ENCODE results near the gene C6orf89.
"Not testable (repeated sequence)": the region's sequence is repeated elsewhere in the genome, so short reads cannot be mapped to it uniquely, and the experiment has no call there.

The C6orf89 gene

DNA sequence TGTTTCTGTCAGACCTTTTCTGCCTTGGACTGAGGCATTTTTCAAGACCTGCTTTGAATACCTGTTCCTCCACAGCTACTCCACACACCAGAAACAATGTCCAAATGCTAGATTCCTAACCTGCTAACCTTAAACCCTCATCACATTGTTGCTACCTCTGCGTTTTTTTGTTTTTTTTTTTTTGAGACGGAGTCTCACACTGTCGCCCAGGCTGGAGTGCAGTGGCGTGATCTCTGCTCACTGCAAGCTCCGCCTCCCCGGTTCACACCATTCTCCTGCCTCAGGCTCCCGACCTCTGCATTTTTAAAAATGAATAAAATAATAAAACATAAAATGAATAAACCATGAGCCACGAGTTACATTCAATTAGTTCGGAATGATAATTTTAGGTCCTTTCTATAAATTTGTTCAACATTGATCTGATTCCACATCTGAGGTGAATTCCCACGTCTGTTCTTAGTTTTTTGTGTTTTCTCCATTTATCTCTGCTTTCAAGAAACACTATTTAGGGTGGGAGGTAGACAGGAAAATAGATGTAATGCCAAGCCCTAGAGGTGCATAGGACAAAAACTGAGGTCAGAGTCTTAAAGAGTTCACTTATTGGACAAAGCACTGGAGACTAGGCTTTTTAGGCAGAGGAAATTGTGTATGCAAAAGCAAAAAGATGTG, 1.3 kb downstream of the C6orf89 start:
- Histone ChIP-seq H3K4me3 (ENCODE audit: insufficient read depth, low read depth, low read length) (no peak overlapping the region), H3K36me3 (ENCODE audit: control insufficient read depth, insufficient read depth, low read length) (no peaks in the 10 kb centered on the region), H3K27ac (ENCODE audit: insufficient read depth, low read depth, low read length, poor library complexity, severe bottlenecking) (no peak overlapping the region), H3K27me3 (ENCODE audit: control insufficient read depth, insufficient read depth, low read length, poor library complexity, severe bottlenecking) (no peaks in the 10 kb centered on the region), H3K9me3 (ENCODE audit: control insufficient read depth, low read length) (no peaks in the 10 kb centered on the region), H3K4me1 (ENCODE audit: control insufficient read depth, insufficient read depth, low read length) (peaks cover 7% of the 10 kb centered on the region)
- 85 to 90% methylated on average over 7 to 9 of the region's 10 CpGs for WGBS, 2 experiments

DNA sequence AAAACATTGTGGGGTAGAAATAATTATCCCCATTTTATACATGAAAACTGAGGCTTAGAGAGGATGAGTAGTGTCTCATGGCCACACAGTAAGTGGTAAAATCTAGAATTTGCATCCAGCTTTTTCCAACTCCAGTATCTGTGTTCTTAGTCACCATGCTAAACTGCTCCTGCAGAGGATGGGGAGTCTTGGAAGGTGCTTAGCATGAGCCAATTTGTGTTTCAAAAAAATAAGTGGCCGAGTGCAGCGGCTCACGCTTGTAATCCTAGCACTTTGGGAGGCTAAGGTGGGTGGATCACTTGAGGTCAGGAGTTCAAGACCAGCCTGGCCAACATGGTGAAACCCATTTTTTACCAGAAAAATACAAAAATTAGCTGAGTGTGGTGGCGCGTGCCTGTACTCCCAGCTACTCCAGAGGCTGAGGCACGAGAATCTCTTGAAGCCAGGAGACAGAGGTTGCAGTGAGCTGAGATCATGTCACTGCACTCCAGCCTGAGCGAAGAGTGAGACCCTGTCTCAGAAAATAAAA, 2.4 kb downstream of the C6orf89 start:
- Histone ChIP-seq H3K27me3 (ENCODE audit: control insufficient read depth, insufficient read depth, low read length, poor library complexity, severe bottlenecking) (no peaks in the 10 kb centered on the region), H3K27ac (ENCODE audit: insufficient read depth, low read depth, low read length, poor library complexity, severe bottlenecking) (no peak overlapping the region), H3K9me3 (ENCODE audit: control insufficient read depth, low read length) (no peaks in the 10 kb centered on the region), H3K4me1 (ENCODE audit: control insufficient read depth, insufficient read depth, low read length) (peaks cover 7% of the 10 kb centered on the region), H3K4me3 (ENCODE audit: insufficient read depth, low read depth, low read length) (no peak overlapping the region), H3K36me3 (ENCODE audit: control insufficient read depth, insufficient read depth, low read length) (no peaks in the 10 kb centered on the region)
- 91 to 94% methylated on average over 7 of the region's 7 CpGs for WGBS, 2 experiments

DNA sequence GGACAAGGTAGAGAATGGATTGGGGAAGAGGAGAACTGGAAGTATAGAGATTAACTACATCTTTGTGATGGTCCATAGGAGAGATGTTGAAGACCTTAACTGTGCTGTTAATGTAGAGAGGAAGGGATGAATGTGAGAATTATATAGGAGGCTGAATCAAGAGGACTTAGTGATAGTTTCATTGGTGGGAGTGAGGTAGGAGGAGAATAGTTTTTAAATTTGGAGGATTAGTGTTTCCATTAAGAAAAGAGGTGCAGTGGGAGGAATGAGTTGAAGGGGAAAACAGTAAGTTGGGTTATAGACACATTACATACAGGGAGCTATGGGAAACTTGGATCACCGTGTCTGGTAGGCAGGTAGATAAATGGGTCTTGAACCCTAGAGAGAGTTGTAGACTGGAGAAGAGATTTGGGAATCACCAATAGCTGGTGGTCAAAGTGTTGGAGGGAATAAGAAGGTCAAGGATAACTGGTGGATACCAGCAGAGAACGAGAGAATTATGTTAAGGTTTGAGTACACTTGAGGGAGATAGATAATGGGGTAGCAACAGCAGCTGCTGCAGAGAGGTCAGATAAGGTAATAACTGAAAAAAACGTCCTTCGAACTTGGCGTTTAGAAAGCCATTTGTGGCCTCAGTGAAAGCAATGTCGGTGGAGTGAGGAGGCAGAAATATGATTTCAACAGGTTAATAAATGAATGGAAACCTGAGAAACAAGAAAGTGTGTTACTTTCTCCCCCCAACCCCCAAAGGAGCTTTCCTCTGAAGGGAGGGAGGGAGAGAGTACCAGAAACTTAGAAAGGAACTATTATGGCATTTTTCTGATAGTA, 3.1 kb downstream of the C6orf89 start:
- Histone ChIP-seq H3K4me1 (ENCODE audit: control insufficient read depth, insufficient read depth, low read length) (peaks cover 7% of the 10 kb centered on the region), H3K27me3 (ENCODE audit: control insufficient read depth, insufficient read depth, low read length, poor library complexity, severe bottlenecking) (no peaks in the 10 kb centered on the region), H3K36me3 (ENCODE audit: control insufficient read depth, insufficient read depth, low read length) (no peaks in the 10 kb centered on the region), H3K9me3 (ENCODE audit: control insufficient read depth, low read length) (no peaks in the 10 kb centered on the region), H3K27ac (ENCODE audit: insufficient read depth, low read depth, low read length, poor library complexity, severe bottlenecking) (no peak overlapping the region), H3K4me3 (ENCODE audit: insufficient read depth, low read depth, low read length) (no peak overlapping the region)
- WGBS, 2 experiments: 81 to 86% methylated on average over 6 of the region's 6 CpGs

DNA sequence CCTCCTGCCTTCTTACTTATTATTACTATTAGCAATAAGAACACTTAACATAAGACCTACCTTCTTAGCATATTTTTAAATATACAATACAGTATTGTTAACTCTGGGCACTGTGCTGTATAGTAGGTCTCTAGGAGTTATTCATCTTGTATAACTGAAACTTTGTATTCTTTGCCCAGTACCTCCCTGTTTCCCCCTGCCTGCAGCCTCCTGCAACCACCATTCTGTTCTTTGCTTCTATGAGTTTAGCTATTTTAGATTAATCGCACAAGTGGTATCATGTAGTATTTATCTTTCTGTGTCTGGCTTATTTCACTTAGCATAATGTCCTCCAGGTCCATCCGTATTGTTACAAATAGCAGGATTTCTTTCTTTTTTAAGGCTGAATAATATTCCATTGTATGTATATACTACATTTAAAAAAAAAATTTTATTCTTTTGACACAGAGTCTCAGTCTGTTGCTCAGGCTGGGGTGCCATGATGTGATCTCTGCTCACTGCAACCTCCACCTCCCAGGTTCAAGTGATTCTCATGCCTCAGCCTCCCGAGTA, 4.4 kb downstream of the C6orf89 start:
- no peaks in the 10 kb centered on the region for H3K36me3 ChIP-seq (ENCODE audit: control insufficient read depth, insufficient read depth, low read length)
- 92 to 100% methylated on average over 1 to 2 of the region's 3 CpGs for WGBS, 2 experiments
- H3K27me3 ChIP-seq (ENCODE audit: control insufficient read depth, insufficient read depth, low read length, poor library complexity, severe bottlenecking): no peaks in the 10 kb centered on the region

GRCh38 chr6:36891153-36891552, 5.4 kb downstream of the C6orf89 start:
- 93 to 100% methylated on average over 2 of the region's 2 CpGs for whole genome bisulfite sequencing, 2 experiments
- not testable (repeated sequence) for H3K4me1 ChIP-seq (ENCODE audit: control insufficient read depth, insufficient read depth, low read length); H3K27me3 ChIP-seq (ENCODE audit: control insufficient read depth, insufficient read depth, low read length, poor library complexity, severe bottlenecking); H3K9me3 ChIP-seq (ENCODE audit: control insufficient read depth, low read length); H3K36me3 ChIP-seq (ENCODE audit: control insufficient read depth, insufficient read depth, low read length); H3K4me3 ChIP-seq (ENCODE audit: insufficient read depth, low read depth, low read length); H3K27ac ChIP-seq (ENCODE audit: insufficient read depth, low read depth, low read length, poor library complexity, severe bottlenecking)

More for the DNA sequence above, 4.4 kb downstream of the C6orf89 start:
- no peak overlapping the region for H3K4me3 ChIP-seq (ENCODE audit: insufficient read depth, low read depth, low read length)
- no peaks in the 10 kb centered on the region for H3K9me3 ChIP-seq (ENCODE audit: control insufficient read depth, low read length)
- no peak overlapping the region for H3K27ac ChIP-seq (ENCODE audit: insufficient read depth, low read depth, low read length, poor library complexity, severe bottlenecking)
- peaks cover 7% of the 10 kb centered on the region for H3K4me1 ChIP-seq (ENCODE audit: control insufficient read depth, insufficient read depth, low read length)

DNA sequence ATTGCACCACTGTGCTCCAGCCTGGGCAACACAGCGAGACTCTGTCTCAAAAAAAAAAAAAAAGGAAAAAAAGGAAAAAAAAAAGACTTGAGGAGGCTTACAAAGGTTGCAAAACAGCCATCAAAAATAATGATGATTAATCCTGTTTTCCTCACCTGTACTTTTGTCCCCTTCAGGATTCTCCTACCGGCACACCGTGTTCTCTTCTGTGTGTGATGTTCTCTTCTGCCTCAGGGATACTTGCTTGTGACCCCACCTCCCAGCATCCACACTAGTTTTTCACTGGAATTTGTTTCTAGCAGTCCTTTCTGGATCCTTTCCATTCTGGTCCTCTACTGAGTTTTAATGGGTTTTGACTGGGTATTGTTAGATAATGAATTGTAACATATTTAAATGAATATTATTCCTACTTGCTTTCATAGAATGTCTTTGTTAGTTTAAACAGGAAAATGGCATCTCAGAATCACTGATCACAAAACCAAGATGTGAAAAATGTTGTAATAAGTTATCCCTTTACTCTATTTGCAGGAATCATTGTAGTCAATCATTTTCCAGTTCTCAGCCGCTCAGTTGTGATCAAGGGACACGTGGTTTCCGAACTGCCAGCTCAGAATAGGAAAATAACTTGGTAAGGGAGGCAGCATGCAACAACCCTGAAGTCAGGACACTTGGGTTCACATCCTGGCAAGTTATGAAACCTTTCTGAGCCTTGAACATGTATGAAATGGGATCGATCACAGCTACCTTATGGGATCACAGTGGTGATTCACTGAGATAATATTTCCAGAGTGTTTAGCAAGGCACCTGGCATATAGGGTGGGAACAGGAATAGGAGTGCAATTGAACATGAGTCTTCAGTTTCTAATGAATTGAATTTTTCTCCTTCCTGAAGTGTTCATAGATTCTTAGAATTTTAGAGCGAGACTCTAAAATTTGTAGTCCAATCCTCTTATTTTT, 8.5 kb downstream of the C6orf89 start:
- no peak overlapping the region for H3K4me3 ChIP-seq (ENCODE audit: insufficient read depth, low read depth, low read length)
- 90 to 94% methylated on average over 8 of the region's 8 CpGs for WGBS, 2 experiments
- H3K4me1 ChIP-seq (ENCODE audit: control insufficient read depth, insufficient read depth, low read length): no peaks in the 10 kb centered on the region
- no peak overlapping the region for H3K27ac ChIP-seq (ENCODE audit: insufficient read depth, low read depth, low read length, poor library complexity, severe bottlenecking)
- H3K9me3 ChIP-seq (ENCODE audit: control insufficient read depth, low read length): no peaks in the 10 kb centered on the region
- H3K27me3 ChIP-seq (ENCODE audit: control insufficient read depth, insufficient read depth, low read length, poor library complexity, severe bottlenecking): no peaks in the 10 kb centered on the region
- no peaks in the 10 kb centered on the region for H3K36me3 ChIP-seq (ENCODE audit: control insufficient read depth, insufficient read depth, low read length)

- Histone ChIP-seq H3K4me1 (ENCODE audit: control insufficient read depth, insufficient read depth, low read length) (no peaks in the 10 kb centered on the region), H3K27ac (ENCODE audit: insufficient read depth, low read depth, low read length, poor library complexity, severe bottlenecking) (no peak overlapping the region), H3K9me3 (ENCODE audit: control insufficient read depth, low read length) (no peaks in the 10 kb centered on the region), H3K36me3 (ENCODE audit: control insufficient read depth, insufficient read depth, low read length) (no peaks in the 10 kb centered on the region), H3K27me3 (ENCODE audit: control insufficient read depth, insufficient read depth, low read length, poor library complexity, severe bottlenecking) (no peaks in the 10 kb centered on the region), H3K4me3 (ENCODE audit: insufficient read depth, low read depth, low read length) (no peak overlapping the region)
- 80 to 93% methylated on average over 4 to 5 of the region's 6 CpGs for WGBS, 2 experiments
These were observed 11.9 kb downstream of the C6orf89 start for GRCh38 chr6:36897609-36898008.

DNA sequence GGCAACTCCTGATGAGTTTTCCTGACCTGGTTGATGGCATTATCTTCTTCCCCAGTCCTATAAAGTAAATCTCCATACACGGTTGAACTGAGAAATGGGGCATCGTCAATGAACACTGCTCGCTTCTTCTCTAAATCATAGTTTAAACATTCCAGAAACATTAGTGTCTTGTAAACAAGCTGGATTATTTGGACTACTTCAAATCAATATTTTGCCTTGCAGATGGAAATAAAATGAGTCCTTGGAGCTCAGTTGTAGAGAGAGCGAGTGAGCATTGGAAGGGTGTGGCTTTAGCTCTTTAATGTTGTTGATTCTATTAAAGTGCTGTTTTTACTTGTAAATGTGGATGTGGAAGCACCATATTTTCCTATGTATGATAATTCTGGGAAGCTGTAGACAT, 18.4 kb downstream of the C6orf89 start:
- no peaks in the 10 kb centered on the region for H3K27me3 ChIP-seq (ENCODE audit: control insufficient read depth, insufficient read depth, low read length, poor library complexity, severe bottlenecking)
- H3K27ac ChIP-seq (ENCODE audit: insufficient read depth, low read depth, low read length, poor library complexity, severe bottlenecking): no peak overlapping the region
- 93 to 95% methylated on average over 4 of the region's 4 CpGs for WGBS, 2 experiments
- no peaks in the 10 kb centered on the region for H3K9me3 ChIP-seq (ENCODE audit: control insufficient read depth, low read length)
- H3K4me1 ChIP-seq (ENCODE audit: control insufficient read depth, insufficient read depth, low read length): no peaks in the 10 kb centered on the region
- H3K36me3 ChIP-seq (ENCODE audit: control insufficient read depth, insufficient read depth, low read length): no peaks in the 10 kb centered on the region
- H3K4me3 ChIP-seq (ENCODE audit: insufficient read depth, low read depth, low read length): no peak overlapping the region

GRCh38 chr6:36904851-36905393, 19.2 kb downstream of the C6orf89 start:
- no peaks in the 10 kb centered on the region for H3K4me1 ChIP-seq (ENCODE audit: control insufficient read depth, insufficient read depth, low read length)
- H3K36me3 ChIP-seq (ENCODE audit: control insufficient read depth, insufficient read depth, low read length): no peaks in the 10 kb centered on the region
- H3K27ac ChIP-seq (ENCODE audit: insufficient read depth, low read depth, low read length, poor library complexity, severe bottlenecking): no peak overlapping the region
- H3K9me3 ChIP-seq (ENCODE audit: control insufficient read depth, low read length): no peaks in the 10 kb centered on the region
- no peaks in the 10 kb centered on the region for H3K27me3 ChIP-seq (ENCODE audit: control insufficient read depth, insufficient read depth, low read length, poor library complexity, severe bottlenecking)
- 91 to 97% methylated on average over 5 of the region's 5 CpGs for WGBS, 2 experiments
- no peak overlapping the region for H3K4me3 ChIP-seq (ENCODE audit: insufficient read depth, low read depth, low read length)

All from ectodermal cell (in vitro differentiated cells).